ENCODE measurements around the gene FAM83G.
"Not testable (repeated sequence)": the region's sequence is repeated elsewhere in the genome, so short reads cannot be mapped to it uniquely, and the experiment has no call there.

DNA sequence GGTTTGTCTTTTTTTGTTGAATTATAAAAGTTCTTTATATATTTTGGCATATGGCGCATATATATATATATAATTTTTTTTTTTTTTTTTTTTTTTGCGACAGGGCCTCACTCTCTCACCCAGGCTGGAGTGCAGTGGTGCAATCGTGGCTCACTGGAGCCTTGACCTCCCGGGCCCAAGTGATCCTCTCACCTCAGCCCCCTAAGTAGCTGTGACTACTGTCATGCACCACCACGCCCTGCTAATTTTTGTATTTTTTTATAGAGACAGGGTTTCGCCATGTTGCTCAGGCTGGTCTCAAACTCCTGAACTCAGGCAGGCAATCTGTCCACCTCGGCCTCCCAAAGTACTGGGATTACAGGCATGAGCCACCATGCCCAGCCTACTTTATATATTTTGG is 82.0 kb downstream of the FAM83G start:
- TF ChIP-seq SUZ12 (IDR thresholded peaks at IDR 0.05; ENCODE audit: extremely low read depth, insufficient read depth, insufficient read length); YY1 (IDR thresholded peaks at IDR 0.05; ENCODE audit: insufficient read depth, insufficient read length); ZNF274 (IDR thresholded peaks at IDR 0.05; ENCODE audit: low read depth, low read length): not testable (repeated sequence)
